ENCODE measurements around the gene SOBP.

SOBP gene

GRCh38 chr6:107554918-107555317 is 65.0 kb downstream of the SOBP start:
- DNase-seq = no peak

- no peak for DNase-seq
These were observed 65.5 kb downstream of the SOBP start for GRCh38 chr6:107555449-107555848.

- no peak for DNase-seq
These were observed 66.2 kb downstream of the SOBP start for GRCh38 chr6:107556082-107556481.

GRCh38 chr6:107557698-107558097 is 67.8 kb downstream of the SOBP start:
- no peak for DNase-seq

DNA sequence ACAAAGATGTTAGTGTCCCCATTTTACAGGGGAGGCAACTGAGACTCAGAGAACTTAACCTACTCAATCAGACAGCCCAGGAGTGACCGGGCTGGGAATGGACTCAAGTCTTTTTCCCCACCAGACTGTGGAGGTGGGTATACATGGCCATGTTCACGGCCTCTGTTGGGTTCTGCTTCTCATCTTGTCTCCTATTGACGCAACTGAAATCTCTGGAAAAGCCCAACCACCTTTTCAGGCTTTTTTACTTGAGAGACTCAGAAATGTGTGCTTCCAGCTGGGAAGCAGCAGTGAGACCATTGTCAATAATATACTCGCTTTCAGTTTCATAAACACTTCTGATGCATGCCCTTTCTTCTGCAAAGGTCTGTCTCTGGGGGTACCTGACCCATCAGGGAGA is 70.7 kb downstream of the SOBP start:
- DNase-seq = no peak

DNA sequence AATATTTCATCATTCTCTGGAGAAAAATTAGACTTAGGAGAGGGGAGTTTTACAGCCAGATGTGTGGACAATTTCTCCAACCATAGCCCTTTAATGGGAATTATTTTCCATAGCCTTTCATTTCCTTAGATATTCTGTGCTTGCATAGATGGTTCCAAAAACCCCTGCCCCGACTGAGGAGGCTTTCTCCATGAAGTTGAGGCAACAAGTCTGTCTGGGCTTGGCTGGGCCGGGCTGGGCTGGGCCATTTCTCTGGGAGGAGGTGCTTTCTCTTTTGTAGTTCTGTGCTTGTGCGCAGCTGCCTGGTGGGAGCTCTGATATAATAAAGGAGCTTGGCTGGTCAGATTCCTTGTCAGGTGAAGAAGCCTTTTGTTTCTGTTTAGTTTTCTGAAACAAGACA is 71.4 kb downstream of the SOBP start:
- no peak for DNase-seq

- DNase-seq = no peak
These were observed 74.0 kb downstream of the SOBP start for GRCh38 chr6:107563694-107564588.

GRCh38 chr6:107564589-107564951 is 74.7 kb downstream of the SOBP start:
- no peak for DNase-seq

DNA sequence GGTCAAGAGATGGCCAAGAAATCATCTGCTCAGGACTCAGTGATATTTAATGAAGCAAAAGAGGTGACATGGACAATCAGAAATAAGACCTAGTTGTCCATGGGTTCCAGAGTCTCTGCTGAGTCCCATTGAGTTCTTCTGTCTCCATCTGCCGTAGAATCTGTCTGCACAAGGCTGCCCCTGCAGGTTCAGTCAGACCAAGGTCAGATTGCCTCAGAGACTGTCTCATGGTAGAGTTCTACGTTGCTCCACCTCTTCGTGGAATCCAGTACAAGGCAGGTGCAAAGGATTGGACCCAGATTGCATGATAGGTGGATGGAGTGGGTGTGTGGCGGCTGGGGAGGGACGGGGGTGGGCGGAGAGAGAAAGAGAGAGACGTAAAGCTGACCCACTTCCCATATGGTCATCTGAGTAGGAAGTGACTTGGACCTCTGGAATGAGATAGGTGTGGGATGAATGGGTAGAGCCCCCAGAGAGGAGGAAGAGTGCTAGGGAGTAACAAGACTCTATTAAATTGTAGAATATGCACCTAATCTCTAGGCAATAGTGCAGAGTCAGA is 75.3 kb downstream of the SOBP start:
- DNase-seq = no peak

DNA sequence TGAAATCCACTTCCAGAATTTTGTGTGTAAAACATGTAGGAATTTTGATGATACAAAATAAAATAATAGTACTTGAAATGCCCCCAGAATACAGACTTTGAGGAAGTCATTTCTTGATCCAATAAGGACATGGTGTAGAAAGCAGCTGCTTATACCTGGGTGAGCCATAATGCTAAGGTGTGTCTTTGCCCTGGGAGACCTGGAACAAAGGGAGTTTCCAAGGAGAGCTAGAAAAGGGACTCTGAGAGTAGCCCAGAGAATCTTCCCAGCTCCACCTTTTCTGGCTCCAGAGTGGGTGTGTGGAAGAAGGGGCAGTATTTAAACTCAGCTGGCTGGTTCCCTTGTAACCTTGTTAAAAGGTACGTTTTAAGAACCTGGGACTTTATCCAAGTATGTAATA is 77.7 kb downstream of the SOBP start:
- no peak for DNase-seq

GRCh38 chr6:107569473-107569872 is 79.6 kb downstream of the SOBP start:
- DNase-seq = no peak

DNA sequence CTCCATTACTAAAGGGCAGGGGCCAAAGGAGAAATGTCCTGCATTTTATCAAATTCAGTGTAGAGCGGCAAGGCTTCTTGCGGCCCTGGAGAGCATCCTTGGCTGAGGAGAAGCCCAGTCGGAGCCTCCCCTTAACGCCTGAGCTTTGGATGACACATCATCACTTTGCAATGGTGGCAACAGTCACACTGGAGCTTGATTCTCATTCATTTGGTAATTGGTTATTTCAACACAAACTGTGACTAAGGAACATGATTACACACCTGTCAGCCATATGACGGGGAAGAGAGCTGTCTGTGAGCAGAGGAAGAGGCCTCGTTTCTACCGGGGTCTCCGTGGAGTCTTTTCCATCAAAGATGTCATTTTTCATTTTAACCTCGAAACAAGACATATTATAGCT is 81.4 kb downstream of the SOBP start:
- no peak for DNase-seq

- DNase-seq = no peak
These were observed 83.0 kb downstream of the SOBP start for GRCh38 chr6:107572886-107573285.

- no peak for DNase-seq
These were observed 84.9 kb downstream of the SOBP start for GRCh38 chr6:107574856-107575255.

- DNase-seq = no peak
These were observed 86.9 kb downstream of the SOBP start for GRCh38 chr6:107576852-107577251.

GRCh38 chr6:107578642-107579341 is 88.9 kb downstream of the SOBP start:
- no peak for DNase-seq

DNA sequence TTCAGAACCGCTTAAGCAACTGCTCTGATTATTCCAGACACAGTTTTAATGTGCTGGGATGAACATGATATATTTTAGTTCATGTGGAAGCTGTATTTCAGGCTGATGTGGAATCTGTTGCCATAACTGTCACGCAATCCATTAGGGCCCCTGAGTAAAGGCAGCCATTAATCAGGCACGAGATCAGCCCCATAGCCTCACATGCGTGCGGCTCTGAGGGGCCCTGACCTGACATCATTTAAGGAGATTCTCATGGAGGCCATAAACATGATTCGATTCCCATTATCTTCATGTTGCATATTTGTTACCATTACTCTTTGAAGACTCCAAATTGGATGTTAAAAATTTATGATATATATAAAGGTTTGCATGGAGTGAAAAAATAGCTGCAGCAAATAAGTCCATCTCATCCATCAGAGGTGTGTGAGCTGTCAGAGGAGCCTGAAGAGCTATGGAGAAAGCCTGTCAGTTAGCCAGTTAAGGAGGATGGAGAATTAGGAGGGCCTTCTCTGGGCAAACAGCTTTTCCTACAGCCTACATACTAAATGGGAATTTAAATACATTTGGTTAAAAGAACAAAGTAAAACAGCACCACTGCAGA is 89.6 kb downstream of the SOBP start:
- no peak for DNase-seq

DNA sequence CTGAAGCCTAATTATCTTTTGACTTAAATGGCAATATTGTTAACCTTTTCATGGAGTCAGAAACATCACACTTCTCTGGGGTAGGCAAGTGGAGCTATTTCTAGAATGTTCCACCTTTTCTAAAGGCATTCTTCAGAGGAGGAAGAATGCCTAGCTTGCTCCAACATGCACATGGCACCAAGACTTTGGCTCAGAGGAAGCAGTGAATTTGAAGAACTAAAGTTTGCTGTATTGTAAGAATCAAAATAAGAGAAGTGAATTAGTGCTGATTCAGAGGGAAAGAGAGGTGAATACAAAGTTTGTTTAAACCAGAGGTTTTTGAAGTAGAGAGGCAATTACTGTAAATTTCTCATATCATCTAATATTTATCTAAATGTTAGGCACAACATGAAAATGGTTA is 92.2 kb downstream of the SOBP start:
- DNase-seq = no peak

GRCh38 chr6:107584726-107585125 is 94.8 kb downstream of the SOBP start:
- no peak for DNase-seq

- no peak for DNase-seq
These were observed 96.0 kb downstream of the SOBP start for GRCh38 chr6:107585815-107586435.

DNA sequence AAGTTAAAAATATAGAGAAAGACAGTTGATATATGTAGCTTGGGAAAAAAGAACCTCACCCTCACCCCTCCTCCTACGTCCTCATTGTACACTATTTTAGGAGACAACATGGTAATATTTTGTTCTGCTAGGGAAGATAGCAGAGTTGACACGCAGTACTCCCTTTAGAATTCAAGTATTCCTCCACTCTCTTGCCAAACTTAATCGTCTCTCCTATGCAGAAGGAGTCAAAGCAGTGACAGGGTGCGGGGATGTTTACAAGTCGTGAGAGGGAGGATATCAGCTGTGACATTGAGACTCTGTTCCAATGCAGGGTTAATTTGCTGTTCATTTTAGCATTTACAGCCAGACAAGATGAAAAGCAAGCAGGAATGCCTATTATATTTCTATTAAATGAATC is 97.5 kb downstream of the SOBP start:
- no peak for DNase-seq

GRCh38 chr6:107589199-107589598 is 99.3 kb downstream of the SOBP start:
- DNase-seq = no peak

- no peak for DNase-seq
These were observed 100.0 kb downstream of the SOBP start for GRCh38 chr6:107589934-107590333.
